GM12891 (cell line): Measurements from ENCODE around the gene NCKAP5. TPM values are rescaled to one million over a fixed set of nuclear protein-coding genes. Genes with fewer than 3 reads are reported as not detected.

Experiments
- DNase-seq: peaks from one replicate; pipeline ENCODE4 v3.0.0; 2011; ENCODE audit warnings: low spot score; ENCODE audit not compliant: insufficient read length
- FAIRE-seq: peaks from 2 replicates; lab custom pipeline; 2011; peaks lifted over from hg19 to GRCh38; lab: Jason Lieb, UNC
- PAX5 ChIP-seq: IDR thresholded peaks from 2 replicates; pipeline ENCODE4 v1.6.1; 2011; ENCODE audit warnings: low read length, moderate library complexity, mild to moderate bottlenecking; ENCODE audit not compliant: insufficient read depth, severe bottlenecking
- POLR2A ChIP-seq: IDR thresholded peaks from 2 replicates; pipeline ENCODE4 v1.6.1; 2011; ENCODE audit warnings: low read depth, low read length, control low read depth
- POLR2AphosphoS5 ChIP-seq: IDR thresholded peaks from 2 replicates; pipeline ENCODE4 v1.6.1; 2011; ENCODE audit warnings: low read depth, low read length, control low read depth
- POU2F2 ChIP-seq: IDR thresholded peaks from 2 replicates; pipeline ENCODE4 v1.6.1; 2011; ENCODE audit warnings: low read depth, mild to moderate bottlenecking, control low read depth, low read length, moderate library complexity
- SPI1 ChIP-seq: IDR thresholded peaks from 2 replicates; pipeline ENCODE4 v1.6.1; 2011; ENCODE audit warnings: low read depth, low read length, control low read depth
- TAF1 ChIP-seq: IDR thresholded peaks from 2 replicates; pipeline ENCODE4 v1.6.1; 2011; ENCODE audit warnings: low read depth, low read length, control low read depth
- polyA plus RNA-seq: library from polyadenylated mRNA; unstranded; fragments of >200 nt; gene quantifications from one replicate; pipeline ENCODE4 v1.2.1, GENCODE V29; 2012; ENCODE audit warnings: low read depth, missing spikeins, inconsistent platforms; ENCODE audit not compliant: missing spikeins

Gene NCKAP5
- polyA plus RNA-seq, result 0.03 TPM

GRCh38 chr2:133568172-133568571 lies at the start of gene NCKAP5:
Gene NCKAP5 (minus strand): TSS chr2:133568463. CDS start chr2:133517526, 50,937 bp downstream.
- FAIRE-seq (no peak), DNase-seq (no peak)

GRCh38 chr2:133609664-133610063 lies 41.4 kb upstream of the NCKAP5 start:
- DNase-seq, result no peak
- TF ChIP-seq TAF1 (no peak), PAX5 (no peak), SPI1 (no peak), POLR2AphosphoS5 (no peak), POLR2A (no peak), POU2F2 (no peak)
- no peak for FAIRE-seq

More at GRCh38 chr2:133568172-133568571, at the start of gene NCKAP5:
- TF ChIP-seq PAX5 (no peak), POLR2A (no peak), POU2F2 (no peak), SPI1 (no peak), TAF1 (no peak), POLR2AphosphoS5 (no peak)

- no peak for FAIRE-seq
- TF ChIP-seq POU2F2 (no peak), POLR2A (no peak), POLR2AphosphoS5 (no peak), TAF1 (no peak), PAX5 (no peak)
- DNase-seq, result no peak
These were observed 40.0 kb upstream of the NCKAP5 start for GRCh38 chr2:133608291-133608690.

DNA sequence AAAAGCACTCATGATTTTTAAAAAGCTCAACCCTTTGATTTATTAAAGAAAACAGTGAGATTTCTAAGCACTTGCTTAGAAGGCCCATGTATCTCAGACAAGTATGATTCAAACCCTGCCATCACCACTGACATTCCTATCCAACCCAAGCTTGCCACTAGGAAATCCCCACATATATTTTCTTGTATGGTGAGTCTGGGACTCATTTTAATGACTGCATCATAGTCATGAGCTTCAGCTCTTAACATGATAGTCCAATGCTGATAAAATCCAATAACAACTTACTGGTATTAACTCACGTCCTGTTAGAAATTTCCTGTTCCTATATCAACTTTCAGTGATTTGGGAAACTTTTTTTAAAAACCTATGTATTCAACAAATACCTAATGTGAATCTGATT lies 39.4 kb upstream of the NCKAP5 start:
- DNase-seq (no peak), FAIRE-seq (no peak)
- TF ChIP-seq TAF1 (no peak), SPI1 (no peak), PAX5 (no peak), POLR2AphosphoS5 (no peak), POU2F2 (no peak), POLR2A (no peak)

- TF ChIP-seq POU2F2 (no peak), POLR2A (no peak), PAX5 (no peak), SPI1 (no peak), TAF1 (no peak), POLR2AphosphoS5 (no peak)
- DNase-seq (no peak), FAIRE-seq (no peak)
These were observed 38.4 kb upstream of the NCKAP5 start for GRCh38 chr2:133606616-133607015.

DNA sequence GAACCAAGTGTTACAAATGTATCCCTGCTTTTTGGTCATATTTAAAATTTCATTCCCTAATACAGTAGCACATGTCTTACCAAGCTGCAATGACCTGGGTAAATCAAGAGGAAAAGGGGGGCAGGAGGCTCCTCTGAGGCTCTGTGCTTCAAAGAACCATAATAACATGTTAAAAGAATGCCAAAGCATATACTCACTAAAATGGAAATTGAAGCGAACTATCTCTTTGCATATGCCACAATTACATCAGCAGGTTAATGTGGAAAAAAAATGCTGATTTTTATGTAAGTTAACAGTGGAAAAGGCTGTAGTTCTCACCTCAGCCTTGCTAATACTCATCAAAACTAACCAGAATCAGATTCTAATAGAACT lies 37.5 kb upstream of the NCKAP5 start:
- DNase-seq (no peak), FAIRE-seq (no peak)
- TF ChIP-seq POLR2AphosphoS5 (no peak), SPI1 (no peak), POLR2A (no peak), TAF1 (no peak), PAX5 (no peak), POU2F2 (no peak)

- DNase-seq (no peak), FAIRE-seq (no peak)
- TF ChIP-seq POU2F2 (no peak), POLR2AphosphoS5 (no peak), TAF1 (no peak), SPI1 (no peak), PAX5 (no peak), POLR2A (no peak)
These were observed 36.9 kb upstream of the NCKAP5 start for GRCh38 chr2:133605011-133605765.

GRCh38 chr2:133603109-133603508 lies 34.8 kb upstream of the NCKAP5 start:
- TF ChIP-seq SPI1, result no peak
- TF ChIP-seq TAF1, result no peak
- no peak for TF ChIP-seq POLR2A
- FAIRE-seq, result no peak

GRCh38 chr2:133602538-133602937 lies 34.3 kb upstream of the NCKAP5 start:
- DNase-seq, result no peak
- no peak for TF ChIP-seq SPI1
- TF ChIP-seq POLR2A, result no peak
- TF ChIP-seq POU2F2, result no peak
- TF ChIP-seq TAF1, result no peak
- no peak for TF ChIP-seq PAX5
- TF ChIP-seq POLR2AphosphoS5, result no peak
- FAIRE-seq, result no peak

More at GRCh38 chr2:133603109-133603508, 34.8 kb upstream of the NCKAP5 start:
- no peak for DNase-seq
